Limb (tissue), 2 donors: ENCODE data around the gene DBNL.

Source experiments
- DNase-seq, 2 donors: peaks; one replicate each; pipeline ENCODE4 v3.0.0-alpha.2; 2016; ENCODE audit errors: extremely low spot score in 2 of 2

Gene DBNL

GRCh38 chr7:44042221-44042620 is 2.3 kb upstream of the DBNL start:
- DNase-seq = no peak

- DNase-seq = no peak
Observed at GRCh38 chr7:44043902-44044301, 600 bp upstream of the DBNL start.

GRCh38 chr7:44045226-44046014 is 918 bp downstream of the DBNL start:
- DNase-seq = no peak

- no peak for DNase-seq
Observed at GRCh38 chr7:44046321-44047061, 2.0 kb downstream of the DBNL start.

- no peak for DNase-seq
Observed at GRCh38 chr7:44048031-44048795, 3.7 kb downstream of the DBNL start.

GRCh38 chr7:44050121-44050914 is 5.8 kb downstream of the DBNL start:
- DNase-seq = peak in 1 of 2 donors; percentile 13

GRCh38 chr7:44050915-44051560 is 6.5 kb downstream of the DBNL start:
- no peak for DNase-seq

GRCh38 chr7:44051611-44052220 is 7.2 kb downstream of the DBNL start:
- no peak for DNase-seq

- peak in 1 of 2 donors; percentile 17 for DNase-seq
Observed at GRCh38 chr7:44052771-44053365, 8.4 kb downstream of the DBNL start.

- DNase-seq = peak in 1 of 2 donors; percentile 26
Observed at GRCh38 chr7:44056681-44057080, 12.2 kb downstream of the DBNL start.

- no peak for DNase-seq
Observed at GRCh38 chr7:44057181-44057848, 12.8 kb downstream of the DBNL start.

GRCh38 chr7:44057849-44058758 is 13.6 kb downstream of the DBNL start:
- DNase-seq = no peak

- DNase-seq = peak in 1 of 2 donors; percentile 6
Observed at GRCh38 chr7:44058759-44059218, 14.3 kb downstream of the DBNL start.

- DNase-seq = no peak
Observed at GRCh38 chr7:44059219-44060090, 15.0 kb downstream of the DBNL start.

- DNase-seq = no peak
Observed at GRCh38 chr7:44060091-44060947, 15.8 kb downstream of the DBNL start.

- no peak for DNase-seq
Observed at GRCh38 chr7:44060948-44061644, 16.6 kb downstream of the DBNL start.
